Measurements from ENCODE around the gene SLC35D2. TPM values are rescaled to one million over a fixed set of nuclear protein-coding genes. Genes with fewer than 3 reads are reported as not detected.
A peak's percentile ranks its signal among the peaks of the same experiment; 100 is the strongest.

SLC35D2 gene
- total RNA-seq, 2 experiments from 2014 or later: 0.44 to 1.4 TPM

DNA sequence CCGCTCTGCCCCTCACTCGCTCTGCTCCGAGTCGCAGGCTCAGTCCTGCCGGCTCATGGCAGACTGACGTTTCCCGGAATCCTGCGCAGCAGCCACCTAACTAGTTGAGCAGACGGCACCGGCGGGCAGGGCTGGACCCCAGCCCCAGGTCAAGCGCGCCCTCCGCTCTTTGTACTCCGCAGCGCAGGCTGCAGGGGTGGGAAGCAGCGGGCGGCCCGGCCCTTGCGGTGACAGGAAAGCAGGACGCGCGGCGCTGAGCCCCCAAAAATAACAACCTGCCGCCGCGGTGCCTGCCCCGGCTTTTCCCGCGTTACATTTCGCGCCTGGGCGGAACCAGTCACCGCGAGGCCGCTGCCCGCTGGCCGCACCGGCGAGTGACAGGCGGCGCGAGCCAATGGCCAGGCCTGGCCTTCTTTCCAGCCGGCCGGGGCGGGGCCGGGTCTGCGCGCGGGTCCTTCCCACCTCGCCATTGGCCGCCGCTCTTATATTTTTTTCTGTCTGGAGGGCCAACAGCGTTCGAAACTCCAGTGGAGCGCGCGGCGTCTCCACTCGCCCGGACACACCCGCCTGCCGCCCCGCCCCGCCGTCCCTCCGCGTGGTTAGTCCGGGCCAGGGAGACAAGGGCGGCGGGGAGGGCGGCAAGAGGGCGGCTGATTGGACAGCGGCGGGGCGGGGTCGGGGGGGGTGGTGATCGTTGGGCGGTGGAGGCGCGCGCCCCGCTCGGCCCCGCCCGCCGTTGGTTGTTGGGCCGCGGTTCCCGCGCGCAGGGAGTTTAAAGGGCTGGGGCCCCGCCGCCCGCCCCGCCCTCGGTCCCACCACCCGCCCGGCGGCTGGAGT, 34.8 kb upstream of the SLC35D2 start, which contains the start of gene ZNF367:
ZNF367 (minus strand) TSS at position 288 of the 837 bp plus-strand sequence. CDS start 338 bp downstream, outside the sequence.
- intact Hi-C loops (cut with micrococcal nuclease; ENCODE audit: unreplicated experiment): loop anchor here (2.0 to 10.0 kb wide), 3 partner anchors 32 to 1216 kb away; partner anchors contain the start of genes HABP4, NCBP1 and TSTD2
- TF ChIP-seq, protein P1, sequence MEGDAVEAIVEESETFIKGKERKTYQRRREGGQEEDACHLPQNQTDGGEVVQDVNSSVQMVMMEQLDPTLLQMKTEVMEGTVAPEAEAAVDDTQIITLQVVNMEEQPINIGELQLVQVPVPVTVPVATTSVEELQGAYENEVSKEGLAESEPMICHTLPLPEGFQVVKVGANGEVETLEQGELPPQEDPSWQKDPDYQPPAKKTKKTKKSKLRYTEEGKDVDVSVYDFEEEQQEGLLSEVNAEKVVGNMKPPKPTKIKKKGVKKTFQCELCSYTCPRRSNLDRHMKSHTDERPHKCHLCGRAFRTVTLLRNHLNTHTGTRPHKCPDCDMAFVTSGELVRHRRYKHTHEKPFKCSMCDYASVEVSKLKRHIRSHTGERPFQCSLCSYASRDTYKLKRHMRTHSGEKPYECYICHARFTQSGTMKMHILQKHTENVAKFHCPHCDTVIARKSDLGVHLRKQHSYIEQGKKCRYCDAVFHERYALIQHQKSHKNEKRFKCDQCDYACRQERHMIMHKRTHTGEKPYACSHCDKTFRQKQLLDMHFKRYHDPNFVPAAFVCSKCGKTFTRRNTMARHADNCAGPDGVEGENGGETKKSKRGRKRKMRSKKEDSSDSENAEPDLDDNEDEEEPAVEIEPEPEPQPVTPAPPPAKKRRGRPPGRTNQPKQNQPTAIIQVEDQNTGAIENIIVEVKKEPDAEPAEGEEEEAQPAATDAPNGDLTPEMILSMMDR (conservative IDR thresholded peaks at IDR 0.05; ENCODE audit: low read length): no peak
- TF ChIP-seq EZH2phosphoT487 (IDR thresholded peaks at IDR 0.05; ENCODE audit: borderline replicate concordance, low read depth, low read length): no peak

DNA sequence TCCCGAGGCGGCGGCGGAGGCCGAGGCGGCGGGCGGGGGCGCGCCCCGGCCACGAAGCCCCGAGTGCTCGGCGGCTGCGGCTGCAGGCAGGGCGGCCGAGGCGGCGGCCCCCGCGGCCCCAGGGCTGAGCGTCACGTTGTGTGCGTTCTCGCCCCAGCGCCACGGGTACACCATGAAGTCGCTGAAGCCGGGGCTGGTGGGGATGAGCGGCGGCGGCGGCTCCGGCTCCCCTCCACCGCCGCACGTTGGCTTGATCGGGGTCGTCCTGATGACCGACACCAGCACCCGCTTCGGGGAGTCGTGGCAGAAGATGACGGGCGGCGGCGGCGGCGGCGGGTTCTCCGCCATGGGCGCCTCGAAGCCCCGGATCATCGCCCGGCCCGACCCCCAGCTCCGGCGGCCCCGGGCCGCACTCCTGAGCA, 34.2 kb upstream of the SLC35D2 start:
- Histone ChIP-seq H4K20me1 (ENCODE audit: insufficient read depth, low read length) (peaks cover 11% of the 10 kb centered on the region), H3K4me3 (ENCODE audit: low read depth, low read length, poor library complexity, severe bottlenecking) (peak overlapping the region; percentile 99), H3K79me2 (ENCODE audit: insufficient read depth, low read depth, low read length) (peaks cover 61% of the 10 kb centered on the region), H3K9me3 (ENCODE audit: low read length) (no peaks in the 10 kb centered on the region), H3K36me3 (ENCODE audit: insufficient read depth, low read length) (peaks cover 40% of the 10 kb centered on the region), H3K27ac (ENCODE audit: low read depth, low read length, poor library complexity, severe bottlenecking) (peak overlapping the region; percentile 99), H3K4me1 (ENCODE audit: insufficient read depth, low read length, poor library complexity, severe bottlenecking) (peaks cover 54% of the 10 kb centered on the region), H2AFZ (ENCODE audit: low read length) (no peak overlapping the region), H3K9me2 (ENCODE audit: insufficient read depth, low read length) (no peaks in the 10 kb centered on the region), H3K4me2 (ENCODE audit: low read length) (peak overlapping the region; percentile 91)
- POLR2A ChIA-PET: no interaction called here
- no peak for DNase-seq (ENCODE audit: low spot score)
- BruUV-seq (replicated peaks): no TSS peak
- TF ChIP-seq, protein P1 (conservative IDR thresholded peaks at IDR 0.05; ENCODE audit: low read length): no peak
- no peak for TF ChIP-seq EZH2phosphoT487 (IDR thresholded peaks at IDR 0.05; ENCODE audit: borderline replicate concordance, low read depth, low read length)
- intact Hi-C loops (cut with micrococcal nuclease; ENCODE audit: unreplicated experiment): loop anchor here (2.0 to 10.0 kb wide), 3 partner anchors 33 to 1217 kb away; partner anchors contain the start of genes HABP4, NCBP1 and TSTD2
- CTCF ChIA-PET (ENCODE audit: unreplicated experiment): no interaction called here

More for the DNA sequence above, 34.8 kb upstream of the SLC35D2 start, which contains the start of gene ZNF367:
- Histone ChIP-seq H3K4me3 (ENCODE audit: low read depth, low read length, poor library complexity, severe bottlenecking) (peak within 1 kb of the TSS; percentile 99), H3K9me3 (ENCODE audit: low read length) (no peaks in the 10 kb centered on the region), H2AFZ (ENCODE audit: low read length) (peak within 1 kb of the TSS; percentile 70), H3K9me2 (ENCODE audit: insufficient read depth, low read length) (no peaks in the 10 kb centered on the region), H3K4me2 (ENCODE audit: low read length) (peak within 1 kb of the TSS; percentile 91), H3K27ac (ENCODE audit: low read depth, low read length, poor library complexity, severe bottlenecking) (peak within 1 kb of the TSS; percentile 99), H3K36me3 (ENCODE audit: insufficient read depth, low read length) (peaks cover 35% of the 10 kb centered on the region), H3K79me2 (ENCODE audit: insufficient read depth, low read depth, low read length) (peaks cover 55% of the 10 kb centered on the region), H3K4me1 (ENCODE audit: insufficient read depth, low read length, poor library complexity, severe bottlenecking) (peaks cover 47% of the 10 kb centered on the region), H4K20me1 (ENCODE audit: insufficient read depth, low read length) (peaks cover 7% of the 10 kb centered on the region)
- POLR2A ChIA-PET: no interaction called here
- DNase-seq (ENCODE audit: low spot score): peak; percentile 95
- CTCF ChIA-PET (ENCODE audit: unreplicated experiment): no interaction called here
- no TSS peak for BruUV-seq (replicated peaks)
